ENCODE data around the gene USP32. TPM values are rescaled to one million over a fixed set of nuclear protein-coding genes. Genes with fewer than 3 reads are reported as not detected.

USP32 gene
- total and polyA plus RNA-seq, 2 donors from 2014 or later = 14.6 to 53.1 TPM

GRCh38 chr17:60154616-60155426 lies 237.1 kb downstream of the USP32 start:
- intact Hi-C loops (cut with DNase I) = no loop called here
- H3K36me3 ChIP-seq (ENCODE audit: control insufficient read depth in 2 of 3, insufficient read depth in 3 of 3, low read length in 3 of 3) = no peaks in the 10 kb centered on the region
- H3K9me3 ChIP-seq (ENCODE audit: control insufficient read depth in 2 of 3, insufficient read depth in 1 of 3, low read length in 3 of 3) = no peaks in the 10 kb centered on the region
- no peak for TF ChIP-seq CTCF (IDR thresholded peaks at IDR 0.05; ENCODE audit: borderline replicate concordance, extremely low read depth, insufficient read depth)
- no peak overlapping the region for H3K9ac ChIP-seq (ENCODE audit: low read length in 3 of 3)
- DNase-seq (peak in 2 of 5 donors; percentile 20 to 86), FAIRE-seq (no peak)
- peak overlapping the region in 1 of 2 donors; percentile 37 for H3K27ac ChIP-seq (ENCODE audit: low read depth in 2 of 2, low read length in 2 of 2)
- peaks cover 0 to 41% (median 10%) of the 10 kb centered on the region in 3 donors for H3K4me1 ChIP-seq (ENCODE audit: control insufficient read depth in 2 of 3, insufficient read depth in 2 of 3, low read depth in 1 of 3, low read length in 3 of 3)
- no peak overlapping the region for H3K4me3 ChIP-seq (ENCODE audit: low read length in 3 of 3)
- H3K27me3 ChIP-seq (ENCODE audit: control insufficient read depth, insufficient read depth, low read length) = peaks cover 4% of the 10 kb centered on the region

- no peaks in the 10 kb centered on the region for H3K9me3 ChIP-seq (ENCODE audit: control insufficient read depth in 2 of 3, insufficient read depth in 1 of 3, low read length in 3 of 3)
- FAIRE-seq = no peak
- peak overlapping the region in 1 of 3 donors; percentile 9 for H3K9ac ChIP-seq (ENCODE audit: low read length in 3 of 3)
- peak in 1 of 5 donors; percentile 43 for DNase-seq
- no peak overlapping the region for H3K4me3 ChIP-seq (ENCODE audit: low read length in 3 of 3)
- TF ChIP-seq CTCF (IDR thresholded peaks at IDR 0.05; ENCODE audit: borderline replicate concordance, extremely low read depth, insufficient read depth) = no peak
- intact Hi-C loops (cut with DNase I) = no loop called here
- H3K27ac ChIP-seq (ENCODE audit: low read depth in 2 of 2, low read length in 2 of 2) = peak overlapping the region in 1 of 2 donors; percentile 37
- no peaks in the 10 kb centered on the region for H3K36me3 ChIP-seq (ENCODE audit: control insufficient read depth in 2 of 3, insufficient read depth in 3 of 3, low read length in 3 of 3)
- peaks cover 5% of the 10 kb centered on the region for H3K27me3 ChIP-seq (ENCODE audit: control insufficient read depth, insufficient read depth, low read length)
- H3K4me1 ChIP-seq (ENCODE audit: control insufficient read depth in 2 of 3, insufficient read depth in 2 of 3, low read depth in 1 of 3, low read length in 3 of 3) = peaks cover 0 to 39% (median 10%) of the 10 kb centered on the region in 3 donors
These were observed 238.1 kb downstream of the USP32 start for GRCh38 chr17:60153606-60154390.

DNA sequence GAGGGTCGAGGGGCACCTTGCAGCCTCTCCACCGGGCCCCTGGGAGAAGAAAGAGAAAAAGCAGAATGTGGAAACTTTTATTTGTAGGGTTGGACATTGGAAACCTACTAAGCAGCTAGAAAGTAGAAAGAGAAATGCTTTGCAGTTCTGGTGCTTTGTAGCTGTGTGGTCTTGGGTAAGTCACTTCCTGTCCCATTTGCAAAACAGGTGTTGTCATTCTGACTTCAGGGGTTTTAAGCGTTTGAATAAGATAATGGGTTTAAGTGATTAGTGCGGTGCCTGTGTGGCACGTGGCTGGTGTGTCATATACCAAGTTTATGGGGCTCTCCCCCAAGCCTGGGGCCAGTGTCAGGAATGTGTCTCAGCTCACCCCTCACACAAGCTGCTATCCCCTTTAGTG lies 240.6 kb downstream of the USP32 start:
- peak overlapping the region in 2 of 3 donors; percentile 50 to 66 for H3K4me3 ChIP-seq (ENCODE audit: low read length in 3 of 3)
- peak overlapping the region in 1 of 3 donors; percentile 20 for H3K9ac ChIP-seq (ENCODE audit: low read length in 3 of 3)
- no peaks in the 10 kb centered on the region for H3K36me3 ChIP-seq (ENCODE audit: control insufficient read depth in 2 of 3, insufficient read depth in 3 of 3, low read length in 3 of 3)
- no peaks in the 10 kb centered on the region for H3K9me3 ChIP-seq (ENCODE audit: control insufficient read depth in 2 of 3, insufficient read depth in 1 of 3, low read length in 3 of 3)
- no peak for TF ChIP-seq CTCF (IDR thresholded peaks at IDR 0.05; ENCODE audit: borderline replicate concordance, extremely low read depth, insufficient read depth)
- peaks cover 6% of the 10 kb centered on the region for H3K27me3 ChIP-seq (ENCODE audit: control insufficient read depth, insufficient read depth, low read length)
- peak overlapping the region; percentile 51 to 52 for H3K27ac ChIP-seq (ENCODE audit: low read depth in 2 of 2, low read length in 2 of 2)
- DNase-seq (no peak), FAIRE-seq (no peak)
- intact Hi-C loops (cut with DNase I) = no loop called here
- H3K4me1 ChIP-seq (ENCODE audit: control insufficient read depth in 2 of 3, insufficient read depth in 2 of 3, low read depth in 1 of 3, low read length in 3 of 3) = peaks cover 0 to 31% (median 6%) of the 10 kb centered on the region in 3 donors
